ENCODE measurements around the gene OR2T29. TPM values are rescaled to one million over a fixed set of nuclear protein-coding genes. Genes with fewer than 3 reads are reported as not detected.
"Not testable (repeated sequence)": the region's sequence is repeated elsewhere in the genome, so short reads cannot be mapped to it uniquely, and the experiment has no call there.

OR2T29 gene
- total RNA-seq (2021), result not detected in 3 replicates
- not detected for Bru-seq, nascent RNA
- long read RNA-seq, experiment 1, result 0 reads
- long read RNA-seq, experiment 2, result 0 reads
- long read RNA-seq, experiment 3, result 0 reads

- H3K36me3 Mint-ChIP-seq; DNase-seq (ENCODE audit: low spot score); H3K4me3 Mint-ChIP-seq; H3K27me3 Mint-ChIP-seq (ENCODE audit: low read depth); CTCF ChIA-PET; POLR2A ChIA-PET; H3K4me1 Mint-ChIP-seq; H3K27ac Mint-ChIP-seq; ATAC-seq: not testable (repeated sequence)
- H3K9me3 Mint-ChIP-seq, result peaks cover 14% of the 10 kb centered on the region
These were observed at the start of gene OR2T29 for GRCh38 chr1:248562672-248563071. Gene OR2T29, minus strand, starts transcription at chr1:248562772. Its CDS starts 3,281 bp downstream, at chr1:248559491.

DNA sequence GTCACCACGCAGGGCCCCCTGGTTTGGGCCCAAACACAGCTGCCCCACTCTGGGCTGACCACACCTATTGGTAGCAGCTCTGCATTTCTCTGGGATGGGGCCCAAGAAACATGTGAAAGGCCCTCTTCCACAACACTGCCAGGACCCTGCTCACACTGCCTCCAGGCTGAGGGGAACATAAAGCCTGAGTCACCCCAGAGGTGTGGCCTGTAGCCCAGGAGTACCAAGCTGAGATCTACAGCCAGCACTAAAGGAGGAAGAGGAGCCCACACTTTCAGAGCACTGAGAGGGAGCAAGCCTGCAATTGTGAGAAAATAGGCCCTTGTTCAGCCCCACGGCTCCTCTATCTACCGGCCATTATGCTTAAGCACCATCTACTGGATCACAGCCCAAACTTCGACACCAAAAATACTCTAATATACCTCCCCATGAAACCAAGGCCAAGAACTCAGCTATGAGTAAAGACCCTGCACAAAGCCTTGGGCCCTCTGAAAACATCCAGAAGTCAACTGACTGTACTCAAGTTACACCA is 49.4 kb upstream of the OR2T29 start:
- TF ChIP-seq TEAD4 (CRISPR knock-in tag; IDR thresholded peaks at IDR 0.05) (no peak), NR1H2 (CRISPR knock-in tag; IDR thresholded peaks at IDR 0.05) (no peak), CBFB (CRISPR knock-in tag; IDR thresholded peaks at IDR 0.05; ENCODE audit: low read depth) (no peak), TCF7 (CRISPR knock-in tag; IDR thresholded peaks at IDR 0.05; ENCODE audit: low read depth) (no peak), ZMAT4 (CRISPR knock-in tag; IDR thresholded peaks at IDR 0.05) (no peak), ZNF423 (CRISPR knock-in tag; IDR thresholded peaks at IDR 0.05) (no peak), NFYB (CRISPR knock-in tag; conservative IDR thresholded peaks at IDR 0.05; ENCODE audit: low read depth) (no peak), MLX (CRISPR knock-in tag; IDR thresholded peaks at IDR 0.05) (no peak), SP1 (CRISPR knock-in tag; conservative IDR thresholded peaks at IDR 0.05) (no peak), RORB (CRISPR knock-in tag; IDR thresholded peaks at IDR 0.05) (no peak)
- TF ChIP-seq, protein P1, sequence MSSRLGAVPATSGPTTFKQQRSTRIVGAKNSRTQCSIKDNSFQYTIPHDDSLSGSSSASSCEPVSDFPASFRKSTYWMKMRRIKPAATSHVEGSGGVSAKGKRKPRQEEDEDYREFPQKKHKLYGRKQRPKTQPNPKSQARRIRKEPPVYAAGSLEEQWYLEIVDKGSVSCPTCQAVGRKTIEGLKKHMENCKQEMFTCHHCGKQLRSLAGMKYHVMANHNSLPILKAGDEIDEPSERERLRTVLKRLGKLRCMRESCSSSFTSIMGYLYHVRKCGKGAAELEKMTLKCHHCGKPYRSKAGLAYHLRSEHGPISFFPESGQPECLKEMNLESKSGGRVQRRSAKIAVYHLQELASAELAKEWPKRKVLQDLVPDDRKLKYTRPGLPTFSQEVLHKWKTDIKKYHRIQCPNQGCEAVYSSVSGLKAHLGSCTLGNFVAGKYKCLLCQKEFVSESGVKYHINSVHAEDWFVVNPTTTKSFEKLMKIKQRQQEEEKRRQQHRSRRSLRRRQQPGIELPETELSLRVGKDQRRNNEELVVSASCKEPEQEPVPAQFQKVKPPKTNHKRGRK (CRISPR knock-in tag; IDR thresholded peaks at IDR 0.05; ENCODE audit: borderline replicate concordance), result no peak
- TF ChIP-seq, protein P2, sequence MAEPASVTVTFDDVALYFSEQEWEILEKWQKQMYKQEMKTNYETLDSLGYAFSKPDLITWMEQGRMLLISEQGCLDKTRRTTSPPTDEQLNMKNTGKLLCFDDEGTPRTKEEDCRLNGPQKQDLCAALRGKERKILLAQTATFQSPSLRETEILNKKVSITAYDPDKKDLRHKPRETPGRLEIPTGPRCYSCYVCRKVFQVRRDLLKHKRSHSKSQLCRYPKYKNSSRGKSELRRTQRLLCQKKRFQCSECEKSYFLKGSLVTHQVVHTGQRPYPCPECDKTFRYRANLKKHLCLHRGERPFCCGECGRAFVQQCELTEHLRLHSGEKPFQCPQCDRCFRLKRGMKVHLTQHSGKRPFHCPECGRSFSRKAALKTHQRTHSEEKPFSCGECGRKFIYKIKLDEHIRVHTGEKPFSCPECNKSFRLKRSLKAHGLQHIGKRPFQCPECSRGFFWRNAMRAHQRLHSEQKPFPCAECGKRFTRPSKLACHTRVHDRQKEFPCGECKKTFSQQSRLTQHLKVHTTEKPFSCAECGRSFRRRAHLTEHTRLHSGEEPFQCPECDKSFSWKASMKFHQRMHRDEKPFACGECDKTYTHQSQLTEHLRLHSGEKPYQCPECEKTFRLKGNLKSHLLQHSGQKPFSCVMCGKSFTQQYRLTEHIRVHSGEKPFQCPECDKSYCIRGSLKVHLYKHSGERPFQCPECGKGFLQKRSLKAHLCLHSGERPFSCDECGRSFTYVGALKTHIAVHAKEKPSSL (CRISPR knock-in tag; conservative IDR thresholded peaks at IDR 0.05), result no peak
- TF ChIP-seq, protein P3, sequence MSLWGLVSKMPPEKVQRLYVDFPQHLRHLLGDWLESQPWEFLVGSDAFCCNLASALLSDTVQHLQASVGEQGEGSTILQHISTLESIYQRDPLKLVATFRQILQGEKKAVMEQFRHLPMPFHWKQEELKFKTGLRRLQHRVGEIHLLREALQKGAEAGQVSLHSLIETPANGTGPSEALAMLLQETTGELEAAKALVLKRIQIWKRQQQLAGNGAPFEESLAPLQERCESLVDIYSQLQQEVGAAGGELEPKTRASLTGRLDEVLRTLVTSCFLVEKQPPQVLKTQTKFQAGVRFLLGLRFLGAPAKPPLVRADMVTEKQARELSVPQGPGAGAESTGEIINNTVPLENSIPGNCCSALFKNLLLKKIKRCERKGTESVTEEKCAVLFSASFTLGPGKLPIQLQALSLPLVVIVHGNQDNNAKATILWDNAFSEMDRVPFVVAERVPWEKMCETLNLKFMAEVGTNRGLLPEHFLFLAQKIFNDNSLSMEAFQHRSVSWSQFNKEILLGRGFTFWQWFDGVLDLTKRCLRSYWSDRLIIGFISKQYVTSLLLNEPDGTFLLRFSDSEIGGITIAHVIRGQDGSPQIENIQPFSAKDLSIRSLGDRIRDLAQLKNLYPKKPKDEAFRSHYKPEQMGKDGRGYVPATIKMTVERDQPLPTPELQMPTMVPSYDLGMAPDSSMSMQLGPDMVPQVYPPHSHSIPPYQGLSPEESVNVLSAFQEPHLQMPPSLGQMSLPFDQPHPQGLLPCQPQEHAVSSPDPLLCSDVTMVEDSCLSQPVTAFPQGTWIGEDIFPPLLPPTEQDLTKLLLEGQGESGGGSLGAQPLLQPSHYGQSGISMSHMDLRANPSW (CRISPR knock-in tag; conservative IDR thresholded peaks at IDR 0.05; ENCODE audit: low read depth), result no peak
- TF ChIP-seq, protein P4, sequence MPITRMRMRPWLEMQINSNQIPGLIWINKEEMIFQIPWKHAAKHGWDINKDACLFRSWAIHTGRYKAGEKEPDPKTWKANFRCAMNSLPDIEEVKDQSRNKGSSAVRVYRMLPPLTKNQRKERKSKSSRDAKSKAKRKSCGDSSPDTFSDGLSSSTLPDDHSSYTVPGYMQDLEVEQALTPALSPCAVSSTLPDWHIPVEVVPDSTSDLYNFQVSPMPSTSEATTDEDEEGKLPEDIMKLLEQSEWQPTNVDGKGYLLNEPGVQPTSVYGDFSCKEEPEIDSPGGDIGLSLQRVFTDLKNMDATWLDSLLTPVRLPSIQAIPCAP (CRISPR knock-in tag; IDR thresholded peaks at IDR 0.05), result no peak
- TF ChIP-seq, protein P5, sequence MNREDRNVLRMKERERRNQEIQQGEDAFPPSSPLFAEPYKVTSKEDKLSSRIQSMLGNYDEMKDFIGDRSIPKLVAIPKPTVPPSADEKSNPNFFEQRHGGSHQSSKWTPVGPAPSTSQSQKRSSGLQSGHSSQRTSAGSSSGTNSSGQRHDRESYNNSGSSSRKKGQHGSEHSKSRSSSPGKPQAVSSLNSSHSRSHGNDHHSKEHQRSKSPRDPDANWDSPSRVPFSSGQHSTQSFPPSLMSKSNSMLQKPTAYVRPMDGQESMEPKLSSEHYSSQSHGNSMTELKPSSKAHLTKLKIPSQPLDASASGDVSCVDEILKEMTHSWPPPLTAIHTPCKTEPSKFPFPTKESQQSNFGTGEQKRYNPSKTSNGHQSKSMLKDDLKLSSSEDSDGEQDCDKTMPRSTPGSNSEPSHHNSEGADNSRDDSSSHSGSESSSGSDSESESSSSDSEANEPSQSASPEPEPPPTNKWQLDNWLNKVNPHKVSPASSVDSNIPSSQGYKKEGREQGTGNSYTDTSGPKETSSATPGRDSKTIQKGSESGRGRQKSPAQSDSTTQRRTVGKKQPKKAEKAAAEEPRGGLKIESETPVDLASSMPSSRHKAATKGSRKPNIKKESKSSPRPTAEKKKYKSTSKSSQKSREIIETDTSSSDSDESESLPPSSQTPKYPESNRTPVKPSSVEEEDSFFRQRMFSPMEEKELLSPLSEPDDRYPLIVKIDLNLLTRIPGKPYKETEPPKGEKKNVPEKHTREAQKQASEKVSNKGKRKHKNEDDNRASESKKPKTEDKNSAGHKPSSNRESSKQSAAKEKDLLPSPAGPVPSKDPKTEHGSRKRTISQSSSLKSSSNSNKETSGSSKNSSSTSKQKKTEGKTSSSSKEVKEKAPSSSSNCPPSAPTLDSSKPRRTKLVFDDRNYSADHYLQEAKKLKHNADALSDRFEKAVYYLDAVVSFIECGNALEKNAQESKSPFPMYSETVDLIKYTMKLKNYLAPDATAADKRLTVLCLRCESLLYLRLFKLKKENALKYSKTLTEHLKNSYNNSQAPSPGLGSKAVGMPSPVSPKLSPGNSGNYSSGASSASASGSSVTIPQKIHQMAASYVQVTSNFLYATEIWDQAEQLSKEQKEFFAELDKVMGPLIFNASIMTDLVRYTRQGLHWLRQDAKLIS (CRISPR knock-in tag; IDR thresholded peaks at IDR 0.05; ENCODE audit: borderline replicate concordance), result no peak
- Mint-ChIP-seq H3K9me3 (peaks cover 90% of the 10 kb centered on the region), H3K27me3 (ENCODE audit: low read depth) (peaks cover 4% of the 10 kb centered on the region; the same call in 1 of the 2 replicates), H3K36me3 (peaks cover 66% of the 10 kb centered on the region), H3K27ac (no peak overlapping the region), H3K4me1 (no peaks in the 10 kb centered on the region), H3K4me3 (no peak overlapping the region)
- ChIA-PET POLR2A (no interaction called here), CTCF (no interaction called here)
- DNase-seq (ENCODE audit: low spot score), result no peak
- ATAC-seq, result no peak

Measured in WTC11 (cell line).